Uterus (tissue), 4 donors: ENCODE data around the gene MSI2. TPM values are rescaled to one million over a fixed set of nuclear protein-coding genes. Genes with fewer than 3 reads are reported as not detected.

Experiments
- DNase-seq, 2 donors: peaks; one replicate each; pipeline ENCODE4 v3.0.0-alpha.2; 2019 to 2020
- H3K27ac ChIP-seq, 2 donors: fragments of 200-600 bp; sonication (generic); 1 replicate in 1 of 2; 2 replicates in 1 of 2; pipeline ENCODE4 v1.5.1; 2016 to 2018
- H3K27me3 ChIP-seq, 2 donors: fragments of 200-600 bp; sonication (generic); one replicate each; pipeline ENCODE4 v1.5.1; 2018 to 2019; ENCODE audit warnings: control low read depth in 1 of 2
- H3K36me3 ChIP-seq, 2 donors: fragments of 200-600 bp; sonication (generic); one replicate each; pipeline ENCODE4 v1.5.1; 2019; ENCODE audit warnings: control low read depth in 1 of 2
- H3K4me1 ChIP-seq, 2 donors: fragments of 200-600 bp; sonication (generic); one replicate each; pipeline ENCODE4 v1.5.1; 2018 to 2019; ENCODE audit warnings: control low read depth in 1 of 2
- H3K4me3 ChIP-seq, 2 donors: fragments of 200-600 bp; sonication (generic); 1 replicate in 1 of 2; 2 replicates in 1 of 2; pipeline ENCODE4 v1.5.1; 2018 to 2019; ENCODE audit warnings: mild to moderate bottlenecking in 1 of 2
- H3K9me3 ChIP-seq, 2 donors: fragments of 200-600 bp; sonication (generic); one replicate each; pipeline ENCODE4 v1.5.1; 2019; ENCODE audit warnings: control low read depth in 1 of 2
- CTCF ChIP-seq, 4 experiments: fragments of 200-600 bp in 2 of 4; fragments of 450-650 bp in 2 of 4; sonication (generic) in 2 of 4; IDR thresholded peaks; one replicate each; pipeline ENCODE4 v1.5.1; 2016 to 2019; ENCODE audit warnings: antibody characterized with exemption in 4 of 4, mild to moderate bottlenecking in 2 of 4, moderate library complexity in 1 of 4
- POLR2A ChIP-seq, 2 donors: fragments of 450-650 bp; IDR thresholded peaks; one replicate each; pipeline ENCODE4 v1.6.1; 2016; ENCODE audit warnings: antibody characterized with exemption in 2 of 2, mild to moderate bottlenecking in 1 of 2, moderate library complexity in 1 of 2
- intact Hi-C: fragments of 100-400 bp; cut with DNase I; formaldehyde crosslinking; loops from one replicate; pipeline ENCODE4 v1.15.1; 2023; ENCODE audit warnings: low total_unique reads
- total RNA-seq, 4 donors: library from RNA; depleted of rRNA in 3 of 4; stranded (reverse); fragments of >200 nt in 3 of 4; gene quantifications; one replicate each; pipeline versions ENCODE4 v1.1.0 to v1.2.4, GENCODE V29; 2014 to 2023
- donor health status: DM: yes; HTN: yes; CAD: no.

Gene MSI2
- total RNA-seq, 4 donors from 2014 or later: 13.2 to 60.8 (median 44.5) TPM

DNA sequence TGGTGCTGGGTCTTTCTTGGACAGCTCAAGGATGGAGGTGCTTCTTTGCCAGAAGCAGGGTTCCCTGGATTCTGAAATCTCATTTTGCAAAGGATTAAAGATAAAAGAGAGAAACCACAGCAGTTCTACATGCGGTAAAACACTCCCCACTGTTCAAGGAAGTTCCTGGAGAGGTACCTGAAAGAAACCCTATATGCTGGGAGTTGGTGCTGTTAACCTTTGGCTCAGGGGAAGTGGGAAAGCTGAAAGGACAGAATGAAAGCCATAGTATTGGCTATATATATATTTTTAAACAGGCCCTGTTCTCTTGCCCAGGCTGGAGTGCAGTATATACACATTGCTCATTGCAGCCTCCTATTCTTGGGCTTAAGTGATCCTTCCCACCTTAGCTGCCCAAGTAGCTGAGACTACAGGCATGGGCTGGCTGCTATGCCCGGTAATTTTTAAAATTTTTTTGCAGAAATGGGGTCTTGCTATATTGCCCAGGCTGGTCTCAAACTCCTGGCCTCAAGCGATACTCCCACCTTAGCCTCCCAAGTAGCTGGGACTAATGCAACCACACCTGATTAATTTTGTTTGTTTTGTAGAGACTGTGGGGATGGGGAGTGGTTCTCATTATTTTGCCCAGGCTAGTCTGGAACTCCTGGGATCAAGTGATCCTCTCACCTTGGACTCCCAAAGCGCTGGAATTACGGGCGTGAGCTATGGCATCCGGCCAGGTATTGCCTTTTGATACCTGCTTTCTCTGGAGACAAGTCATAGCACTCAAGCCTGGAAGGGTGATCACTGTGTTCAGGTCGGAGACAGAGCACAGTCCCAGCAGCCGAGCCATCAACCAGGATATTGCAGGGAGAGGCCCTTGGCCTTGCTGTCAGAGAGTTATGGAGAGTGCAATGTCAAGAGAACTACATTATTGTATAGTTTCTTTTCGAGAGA is 55.2 kb downstream of the MSI2 start:
- intact Hi-C loops: no loop called here
- TF ChIP-seq CTCF (IDR thresholded peaks at IDR 0.05): no peak
- no peak for TF ChIP-seq POLR2A (IDR thresholded peaks at IDR 0.05)
- H3K27ac ChIP-seq: no peak overlapping the region
- no peaks in the 10 kb centered on the region for H3K27me3 ChIP-seq
- H3K4me3 ChIP-seq: no peak overlapping the region
- no peaks in the 10 kb centered on the region for H3K9me3 ChIP-seq
- no peaks in the 10 kb centered on the region for H3K4me1 ChIP-seq
- DNase-seq: no peak
- no peaks in the 10 kb centered on the region for H3K36me3 ChIP-seq

DNA sequence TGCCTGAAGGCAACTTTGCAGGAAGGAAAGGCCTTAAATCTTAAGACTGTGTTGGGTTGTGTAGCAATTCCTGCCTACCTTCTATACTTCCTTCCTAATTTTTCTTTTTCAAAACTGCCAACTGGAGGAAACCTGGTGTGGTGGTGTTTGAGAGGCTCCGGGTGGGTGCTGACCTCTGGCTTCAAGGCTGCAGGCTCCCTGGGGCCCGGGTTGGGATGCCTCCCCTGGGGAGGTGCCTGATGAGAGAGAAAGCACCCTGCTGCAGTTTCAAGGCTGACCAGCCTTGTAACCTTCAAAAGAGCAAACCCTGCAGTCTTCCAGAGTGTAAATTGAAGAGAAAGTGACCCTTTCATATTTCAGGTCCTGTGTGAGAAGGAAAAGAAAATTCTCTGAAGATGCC is 55.9 kb downstream of the MSI2 start:
- TF ChIP-seq POLR2A (IDR thresholded peaks at IDR 0.05) (no peak), CTCF (IDR thresholded peaks at IDR 0.05) (no peak)
- intact Hi-C loops: no loop called here
- H3K27me3 ChIP-seq: no peaks in the 10 kb centered on the region
- DNase-seq: no peak
- H3K4me3 ChIP-seq: no peak overlapping the region
- no peak overlapping the region for H3K27ac ChIP-seq
- no peaks in the 10 kb centered on the region for H3K36me3 ChIP-seq
- no peaks in the 10 kb centered on the region for H3K4me1 ChIP-seq
- no peaks in the 10 kb centered on the region for H3K9me3 ChIP-seq

GRCh38 chr17:57313097-57313835 is 56.9 kb downstream of the MSI2 start:
- Histone ChIP-seq H3K36me3 (no peaks in the 10 kb centered on the region), H3K4me1 (no peaks in the 10 kb centered on the region), H3K27ac (no peak overlapping the region), H3K27me3 (no peaks in the 10 kb centered on the region), H3K9me3 (no peaks in the 10 kb centered on the region), H3K4me3 (no peak overlapping the region)
- TF ChIP-seq POLR2A (IDR thresholded peaks at IDR 0.05): no peak
- intact Hi-C loops: no loop called here
- DNase-seq: no peak

GRCh38 chr17:57315061-57316015 is 59.0 kb downstream of the MSI2 start:
- TF ChIP-seq CTCF (IDR thresholded peaks at IDR 0.05) (no peak), POLR2A (IDR thresholded peaks at IDR 0.05) (no peak)
- Histone ChIP-seq H3K4me3 (no peak overlapping the region), H3K36me3 (no peaks in the 10 kb centered on the region), H3K9me3 (no peaks in the 10 kb centered on the region), H3K27ac (no peak overlapping the region), H3K27me3 (no peaks in the 10 kb centered on the region), H3K4me1 (no peaks in the 10 kb centered on the region)
- DNase-seq: no peak
- intact Hi-C loops: no loop called here

DNA sequence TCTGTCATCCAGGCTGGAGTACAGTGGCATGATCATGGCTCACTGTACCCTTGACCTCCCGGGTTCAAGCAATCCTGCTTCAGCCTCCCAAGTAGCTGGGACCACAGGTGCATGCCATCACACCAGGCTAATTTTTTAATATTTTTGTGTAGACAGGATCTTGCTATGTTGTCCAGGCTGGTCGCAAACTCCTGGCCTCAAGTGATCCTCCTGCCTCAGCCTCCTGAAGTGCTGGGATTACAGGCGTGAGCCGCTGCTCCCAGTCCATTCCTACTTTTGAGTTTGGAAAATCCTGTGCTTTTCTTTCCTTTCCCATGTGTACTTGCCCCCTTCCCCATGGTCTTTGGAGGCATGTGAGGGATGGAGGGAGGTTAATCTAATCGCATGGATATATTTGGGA is 60.0 kb downstream of the MSI2 start:
- TF ChIP-seq CTCF (IDR thresholded peaks at IDR 0.05) (no peak), POLR2A (IDR thresholded peaks at IDR 0.05) (no peak)
- no peak for DNase-seq
- Histone ChIP-seq H3K36me3 (no peaks in the 10 kb centered on the region), H3K4me1 (no peaks in the 10 kb centered on the region), H3K27ac (no peak overlapping the region), H3K27me3 (no peaks in the 10 kb centered on the region), H3K9me3 (no peaks in the 10 kb centered on the region), H3K4me3 (no peak overlapping the region)
- intact Hi-C loops: no loop called here
